HL-60 (cell line): ENCODE measurements around the gene FBXO24.

Experiments
- DNase-seq, 2 experiments: peaks; one replicate each; pipeline ENCODE4 v3.0.0-alpha.2; 2010 to 2020; ENCODE audit warnings: low read depth in 1 of 2, low spot score in 1 of 2
- H3K27ac ChIP-seq: fragments of 250-450 bp; sonication (Bioruptor Pico); replicated peaks from 2 replicates; pipeline ENCODE4 v1.5.1; 2020; ENCODE audit warnings: mild to moderate bottlenecking, moderate library complexity
- H3K27me3 ChIP-seq: fragments of 250-450 bp; sonication (Bioruptor Pico); 2 replicates; pipeline ENCODE4 v1.5.1; 2021; ENCODE audit warnings: mild to moderate bottlenecking, moderate library complexity; ENCODE audit not compliant: insufficient read depth, poor library complexity, severe bottlenecking
- H3K4me3 ChIP-seq: replicated peaks from 2 replicates; pipeline ENCODE4 v1.5.1; 2011; ENCODE audit warnings: mild to moderate bottlenecking, control low read depth, low read length; ENCODE audit not compliant: insufficient read depth
- GABPA ChIP-seq: IDR thresholded peaks from 2 replicates; pipeline ENCODE4 v1.6.1; 2012; ENCODE audit warnings: low read depth
- POLR2AphosphoS5 ChIP-seq: IDR thresholded peaks from 2 replicates; pipeline ENCODE4 v1.6.1; 2012; ENCODE audit warnings: low read depth
- REST ChIP-seq: IDR thresholded peaks from 2 replicates; pipeline ENCODE4 v1.6.1; 2012; ENCODE audit warnings: low read depth; ENCODE audit not compliant: insufficient replicate concordance
- SPI1 ChIP-seq: IDR thresholded peaks from 2 replicates; pipeline ENCODE4 v1.6.1; 2012; ENCODE audit warnings: low read depth, mild to moderate bottlenecking, borderline replicate concordance
- TF ChIP-seq, protein P1 (sequence below): IDR thresholded peaks from one replicate; pipeline ENCODE4 v1.5.1; 2011; ENCODE audit warnings: low read length, control low read depth, inconsistent platforms; ENCODE audit not compliant: insufficient read depth

FBXO24 gene

GRCh38 chr7:100572281-100572948, 13.7 kb upstream of the FBXO24 start:
- DNase-seq: no peak
- no peak for TF ChIP-seq GABPA
- TF ChIP-seq POLR2AphosphoS5: no peak
- TF ChIP-seq SPI1: no peak
- TF ChIP-seq REST: no peak
- TF ChIP-seq, protein P1, sequence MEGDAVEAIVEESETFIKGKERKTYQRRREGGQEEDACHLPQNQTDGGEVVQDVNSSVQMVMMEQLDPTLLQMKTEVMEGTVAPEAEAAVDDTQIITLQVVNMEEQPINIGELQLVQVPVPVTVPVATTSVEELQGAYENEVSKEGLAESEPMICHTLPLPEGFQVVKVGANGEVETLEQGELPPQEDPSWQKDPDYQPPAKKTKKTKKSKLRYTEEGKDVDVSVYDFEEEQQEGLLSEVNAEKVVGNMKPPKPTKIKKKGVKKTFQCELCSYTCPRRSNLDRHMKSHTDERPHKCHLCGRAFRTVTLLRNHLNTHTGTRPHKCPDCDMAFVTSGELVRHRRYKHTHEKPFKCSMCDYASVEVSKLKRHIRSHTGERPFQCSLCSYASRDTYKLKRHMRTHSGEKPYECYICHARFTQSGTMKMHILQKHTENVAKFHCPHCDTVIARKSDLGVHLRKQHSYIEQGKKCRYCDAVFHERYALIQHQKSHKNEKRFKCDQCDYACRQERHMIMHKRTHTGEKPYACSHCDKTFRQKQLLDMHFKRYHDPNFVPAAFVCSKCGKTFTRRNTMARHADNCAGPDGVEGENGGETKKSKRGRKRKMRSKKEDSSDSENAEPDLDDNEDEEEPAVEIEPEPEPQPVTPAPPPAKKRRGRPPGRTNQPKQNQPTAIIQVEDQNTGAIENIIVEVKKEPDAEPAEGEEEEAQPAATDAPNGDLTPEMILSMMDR: no peak
- Histone ChIP-seq H3K27me3 (peaks cover 3% of the 10 kb centered on the region), H3K27ac (no peak overlapping the region), H3K4me3 (no peak overlapping the region)

GRCh38 chr7:100572949-100573675, 13.0 kb upstream of the FBXO24 start:
- TF ChIP-seq REST: no peak
- TF ChIP-seq POLR2AphosphoS5: no peak
- TF ChIP-seq, protein P1: no peak
- no peak for TF ChIP-seq GABPA
- no peak for TF ChIP-seq SPI1
- Histone ChIP-seq H3K27ac (no peak overlapping the region), H3K4me3 (no peak overlapping the region), H3K27me3 (peaks cover 3% of the 10 kb centered on the region)
- no peak for DNase-seq

GRCh38 chr7:100573691-100574361, 12.3 kb upstream of the FBXO24 start, which contains the start of gene SAP25:
Gene SAP25 (minus strand): TSS chr7:100573900. CDS start chr7:100573742, 158 bp downstream.
- no peak for DNase-seq

More at GRCh38 chr7:100573691-100574361, 12.3 kb upstream of the FBXO24 start, which contains the start of gene SAP25:
- peaks cover 3% of the 10 kb centered on the region for H3K27me3 ChIP-seq
- no peak within 1 kb of the TSS for H3K27ac ChIP-seq
- TF ChIP-seq SPI1 (no peak), REST (no peak), POLR2AphosphoS5 (no peak), GABPA (no peak)
- TF ChIP-seq, protein P1: no peak
- H3K4me3 ChIP-seq: no peak within 1 kb of the TSS
